ENCODE measurements around the gene TNFAIP1. TPM values are rescaled to one million over a fixed set of nuclear protein-coding genes. Genes with fewer than 3 reads are reported as not detected.

TNFAIP1 gene
- total and polyA plus RNA-seq, 8 donors = 11.5 to 56.8 (median 25.3) TPM

Small RNA genes within 50 kb of the gene (microRNA-seq; reads per million reads assigned to microRNA genes)
- gene MIR4723 = 0.29 to 0.77 reads per million in 2 donors

Other genes starting within 250 kb of the TNFAIP1 start
- 100 to 1,000 TPM in 4 of 6 donors, 10 to 100 TPM in 2; 73.9 to 129 (median 113) TPM for gene TMEM97, start 16.6 kb upstream of the TNFAIP1 start, total RNA-seq
- 10 to 100 TPM; 13.1 to 17.2 TPM for gene TMEM97, start 16.6 kb upstream of the TNFAIP1 start, polyA plus RNA-seq
- gene IFT20, start 289 bp upstream of the TNFAIP1 start, total RNA-seq = 10 to 100 TPM; 42.3 to 52.4 (median 48.0) TPM
- 10 to 100 TPM; 65.8 to 79.0 TPM for gene IFT20, start 289 bp upstream of the TNFAIP1 start, polyA plus RNA-seq
- gene POLDIP2, start 21.8 kb downstream of the TNFAIP1 start, total RNA-seq = 10 to 100 TPM; 40.7 to 51.2 (median 42.5) TPM
- gene POLDIP2, start 21.8 kb downstream of the TNFAIP1 start, polyA plus RNA-seq = 10 to 100 TPM; 28.3 to 41.0 TPM
- not detected for gene SEBOX, start 29.4 kb downstream of the TNFAIP1 start, total RNA-seq
- gene SEBOX, start 29.4 kb downstream of the TNFAIP1 start, polyA plus RNA-seq = not detected
- gene VTN, start 34.5 kb downstream of the TNFAIP1 start, total RNA-seq = 10 to 100 TPM in 2 of 6 donors, 1 to 10 TPM in 4; 5.2 to 21.5 (median 9.5) TPM
- gene VTN, start 34.5 kb downstream of the TNFAIP1 start, polyA plus RNA-seq = 10 to 100 TPM; 14.6 to 21.6 TPM
- gene SARM1, start 35.9 kb downstream of the TNFAIP1 start, total RNA-seq = 10 to 100 TPM; 14.2 to 22.1 (median 17.4) TPM
- gene SARM1, start 35.9 kb downstream of the TNFAIP1 start, polyA plus RNA-seq = 10 to 100 TPM; 15.7 to 19.0 TPM
- gene SLC46A1, start 70.5 kb downstream of the TNFAIP1 start, total RNA-seq = 10 to 100 TPM in 1 of 6 donors, 1 to 10 TPM in 5; 6.0 to 13.8 (median 7.4) TPM
- gene SLC46A1, start 70.5 kb downstream of the TNFAIP1 start, polyA plus RNA-seq = 1 to 10 TPM; 5.8 to 7.8 TPM
- gene SLC13A2, start 137.9 kb downstream of the TNFAIP1 start, total RNA-seq = under 1 TPM in 3 of 6 donors, not detected in 3; 0.04 to 0.42 (median 0.06) TPM
- gene SLC13A2, start 137.9 kb downstream of the TNFAIP1 start, polyA plus RNA-seq = under 1 TPM in 1 of 2 donors, not detected in 1; 0.09 TPM
- gene FOXN1, start 170.6 kb downstream of the TNFAIP1 start, total RNA-seq = under 1 TPM in 2 of 6 donors, not detected in 4; 0.09 to 0.19 TPM
- under 1 TPM in 1 of 2 donors, not detected in 1; 0.02 TPM for gene FOXN1, start 170.6 kb downstream of the TNFAIP1 start, polyA plus RNA-seq
- 10 to 100 TPM in 4 of 6 donors, 1 to 10 TPM in 2; 9.3 to 17.9 (median 11.2) TPM for gene UNC119, start 216.9 kb downstream of the TNFAIP1 start, total RNA-seq
- gene UNC119, start 216.9 kb downstream of the TNFAIP1 start, polyA plus RNA-seq = 10 to 100 TPM; 18.1 to 31.1 TPM
- gene PIGS, start 235.8 kb downstream of the TNFAIP1 start, total RNA-seq = 10 to 100 TPM in 5 of 6 donors, 1 to 10 TPM in 1; 9.4 to 26.5 (median 15.9) TPM
- gene PIGS, start 235.8 kb downstream of the TNFAIP1 start, polyA plus RNA-seq = 10 to 100 TPM in 1 of 2 donors, 1 to 10 TPM in 1; 9.2 to 24.0 TPM
- gene ALDOC, start 241.1 kb downstream of the TNFAIP1 start, total RNA-seq = 1 to 10 TPM in 5 of 6 donors, under 1 TPM in 1; 0.69 to 5.5 (median 1.8) TPM
- 1 to 10 TPM; 2.4 to 8.4 TPM for gene ALDOC, start 241.1 kb downstream of the TNFAIP1 start, polyA plus RNA-seq